HG02884 (cell line): ENCODE measurements around the gene RSRC1.
"Not testable (repeated sequence)": the region's sequence is repeated elsewhere in the genome, so short reads cannot be mapped to it uniquely, and the experiment has no call there.

Experiments
- ATAC-seq: cut with Tn5 transposase; IDR thresholded peaks from one replicate; pipeline ENCODE4 v1.9.1; 2021; ENCODE audit warnings: mild to moderate bottlenecking, moderate library complexity; ENCODE audit not compliant: unreplicated experiment

Gene RSRC1

DNA sequence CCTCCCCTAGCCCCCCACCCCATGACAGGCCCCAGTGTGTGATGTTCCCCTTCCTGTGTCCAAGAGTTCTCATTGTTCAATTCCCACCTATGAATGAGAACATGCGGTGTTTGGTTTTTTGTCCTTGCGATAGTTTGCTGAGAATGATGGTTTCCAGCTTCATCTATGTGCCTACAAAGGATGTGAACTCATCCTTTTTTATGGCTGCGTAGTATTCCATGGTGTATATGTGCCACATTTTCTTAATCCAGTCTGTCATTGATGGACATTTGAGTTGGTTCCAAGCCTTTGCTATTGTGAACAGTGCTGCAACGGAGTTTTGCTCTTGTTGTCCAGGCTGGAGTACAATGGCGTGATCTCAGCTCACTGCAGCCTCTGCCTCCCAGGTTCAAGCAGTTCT, 12.8 kb downstream of the RSRC1 start:
- not testable (repeated sequence) for ATAC-seq

DNA sequence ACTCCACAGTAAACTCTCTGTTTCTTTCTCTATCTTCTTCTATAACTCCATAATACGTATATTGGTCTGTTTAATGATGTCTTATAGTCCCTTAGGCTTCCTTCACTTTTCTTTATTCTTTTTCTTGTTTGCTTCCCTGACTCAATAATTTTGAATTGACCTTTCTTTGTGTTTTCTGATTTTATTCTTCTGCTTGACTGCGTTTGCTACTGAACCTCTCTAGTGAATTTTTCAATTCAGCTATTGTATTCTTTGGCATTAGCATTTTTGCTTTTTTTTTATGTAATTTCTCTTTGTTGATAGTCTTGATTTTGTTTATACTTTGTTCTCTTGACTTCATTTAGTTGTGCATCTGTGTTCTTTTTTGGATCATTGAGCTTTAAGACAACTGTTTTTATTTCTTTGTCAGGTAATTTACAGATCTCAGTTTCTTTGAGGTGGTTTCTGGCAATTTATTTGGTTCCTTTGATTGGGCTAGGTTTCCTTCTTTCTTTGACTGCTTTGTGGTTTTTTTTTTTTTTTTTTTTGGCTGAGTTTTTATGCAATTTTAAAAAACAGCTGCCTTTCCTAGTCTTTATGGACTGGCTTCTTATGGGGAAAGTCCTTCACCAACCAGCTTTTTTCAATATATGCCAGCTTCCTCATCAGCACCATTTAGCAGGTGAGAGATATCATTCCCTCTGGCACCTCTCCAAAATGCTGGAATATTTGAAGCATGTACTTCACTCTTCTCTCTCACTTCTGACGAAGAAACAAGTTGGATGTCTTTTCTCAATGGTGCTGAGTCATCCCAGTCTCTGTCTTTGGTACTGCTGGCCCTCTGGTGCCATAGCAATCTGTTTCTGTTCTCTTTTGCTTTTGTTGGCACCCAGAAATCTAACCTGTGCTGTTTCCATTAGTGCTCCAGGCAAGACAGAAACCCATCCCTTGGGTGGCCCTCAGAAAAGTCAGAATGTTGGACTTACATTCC, 17.6 kb downstream of the RSRC1 start:
- no peak for ATAC-seq

DNA sequence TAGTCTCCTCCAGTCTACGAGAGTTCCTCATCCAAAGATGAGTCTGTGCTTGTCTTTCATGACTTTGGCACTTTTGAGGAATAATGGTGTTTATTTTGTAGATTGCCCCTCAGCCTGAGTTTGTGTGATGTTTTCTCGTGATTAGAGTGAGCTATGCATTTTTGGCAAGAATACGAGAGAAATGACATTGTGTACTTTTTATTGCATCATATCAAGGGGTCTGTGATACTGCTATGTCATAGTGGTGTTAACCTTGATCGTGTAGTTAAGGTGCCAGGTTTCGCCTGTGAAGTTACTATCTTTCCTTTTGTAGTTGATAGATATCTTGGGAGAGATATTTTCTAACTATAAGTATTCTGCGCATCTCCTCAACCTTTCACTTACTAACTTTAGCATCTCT, 18.9 kb downstream of the RSRC1 start:
- ATAC-seq = no peak

DNA sequence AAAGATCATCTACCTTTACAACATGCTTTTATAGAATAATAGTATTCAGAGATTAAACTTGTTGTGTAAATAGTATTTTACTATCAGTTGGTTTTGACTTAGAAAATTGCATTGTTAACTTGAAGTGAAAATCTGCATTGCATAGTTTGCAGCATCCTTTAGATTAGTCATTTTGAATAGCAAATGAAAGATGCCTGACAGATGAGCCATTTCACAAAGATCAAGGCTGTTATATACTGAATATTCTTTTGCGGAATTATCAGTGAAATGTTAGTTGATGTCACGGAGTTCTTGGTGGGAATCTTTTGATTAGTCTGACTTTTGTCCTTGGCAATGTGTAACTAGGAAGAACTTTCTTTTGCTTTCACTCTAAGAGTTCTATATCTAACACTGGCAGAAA, 24.5 kb downstream of the RSRC1 start:
- no peak for ATAC-seq

GRCh38 chr3:158140396-158140795, 30.5 kb downstream of the RSRC1 start:
- ATAC-seq = no peak

- ATAC-seq = no peak
These were observed 38.3 kb downstream of the RSRC1 start for GRCh38 chr3:158148218-158148617.

DNA sequence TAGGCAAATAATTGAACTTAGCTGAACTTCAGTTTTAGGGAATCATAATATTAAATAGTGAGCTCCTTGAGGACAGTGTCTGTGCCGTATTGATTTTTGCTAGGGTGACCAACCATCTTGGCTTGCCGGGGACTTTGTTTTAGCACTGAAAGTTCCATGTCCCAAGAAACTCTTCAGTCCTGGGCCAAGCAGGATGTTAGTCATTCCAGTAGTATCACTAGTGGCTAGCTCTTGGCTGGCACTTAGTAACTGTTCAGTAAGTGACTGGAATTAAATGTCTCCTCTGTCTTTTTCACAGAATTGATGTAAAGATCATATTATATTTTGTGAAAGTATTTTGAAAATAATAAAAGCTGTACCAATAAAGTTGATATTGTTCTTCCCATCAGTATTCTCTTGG, 42.3 kb downstream of the RSRC1 start:
- peak; percentile 59 for ATAC-seq

GRCh38 chr3:158158969-158159368, 49.1 kb downstream of the RSRC1 start:
- no peak for ATAC-seq

DNA sequence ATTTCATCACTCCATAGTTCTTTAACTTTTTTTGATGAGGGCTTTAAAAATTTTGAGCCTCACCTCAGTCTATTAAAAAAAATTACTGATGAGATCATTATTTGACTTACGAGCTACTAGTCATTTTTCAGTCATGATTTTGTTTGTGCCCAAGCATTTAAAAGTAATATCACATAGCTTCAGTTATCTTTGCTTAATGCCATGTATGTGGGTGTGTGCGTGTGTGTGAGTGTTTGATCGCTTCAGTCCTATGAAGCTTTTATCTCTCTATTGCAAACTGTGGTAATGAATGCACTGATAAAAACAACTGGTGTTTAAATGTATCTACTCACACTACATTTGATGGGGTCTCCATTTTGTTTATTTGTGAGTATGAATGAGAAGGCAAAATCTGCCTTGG, 49.8 kb downstream of the RSRC1 start:
- ATAC-seq = no peak

GRCh38 chr3:158160958-158161357, 51.1 kb downstream of the RSRC1 start:
- no peak for ATAC-seq

GRCh38 chr3:158165141-158165655, 55.3 kb downstream of the RSRC1 start:
- ATAC-seq = no peak

DNA sequence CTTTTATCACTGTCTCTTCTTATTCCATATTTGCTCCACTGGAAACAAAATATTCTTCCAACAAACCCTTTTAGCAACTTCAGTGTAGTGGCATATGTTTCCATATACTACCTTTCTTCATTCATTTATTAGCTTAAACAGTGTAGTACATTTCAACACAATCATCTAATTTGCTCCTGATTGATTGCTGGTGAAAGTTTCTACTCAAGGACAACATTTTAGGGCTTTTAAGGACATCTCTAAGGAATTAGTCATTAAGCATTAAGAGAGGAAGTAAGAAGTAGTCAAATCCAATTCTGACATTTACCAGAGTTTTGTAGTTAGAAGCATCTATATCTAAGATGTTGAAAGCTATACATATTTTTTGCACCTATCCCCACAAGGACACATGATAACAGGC, 55.8 kb downstream of the RSRC1 start:
- no peak for ATAC-seq

DNA sequence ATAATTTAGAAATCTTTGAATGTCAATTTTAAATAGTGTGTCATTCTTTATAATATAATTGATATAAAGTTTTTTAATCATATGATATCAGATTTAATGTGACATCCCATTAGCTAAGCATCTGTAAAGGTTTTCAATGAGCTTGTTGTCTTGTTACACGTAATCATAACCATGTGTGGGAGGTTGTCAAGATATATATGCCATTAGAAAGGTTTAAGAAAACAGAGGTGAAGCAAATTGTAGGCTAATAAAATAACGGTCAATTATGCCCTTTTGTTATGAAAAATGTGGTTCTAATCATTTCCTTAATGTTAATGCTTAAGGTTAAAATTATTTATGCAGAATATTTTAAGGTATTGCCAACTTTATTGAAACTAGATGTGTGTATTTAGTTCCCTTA, 56.3 kb downstream of the RSRC1 start:
- no peak for ATAC-seq

DNA sequence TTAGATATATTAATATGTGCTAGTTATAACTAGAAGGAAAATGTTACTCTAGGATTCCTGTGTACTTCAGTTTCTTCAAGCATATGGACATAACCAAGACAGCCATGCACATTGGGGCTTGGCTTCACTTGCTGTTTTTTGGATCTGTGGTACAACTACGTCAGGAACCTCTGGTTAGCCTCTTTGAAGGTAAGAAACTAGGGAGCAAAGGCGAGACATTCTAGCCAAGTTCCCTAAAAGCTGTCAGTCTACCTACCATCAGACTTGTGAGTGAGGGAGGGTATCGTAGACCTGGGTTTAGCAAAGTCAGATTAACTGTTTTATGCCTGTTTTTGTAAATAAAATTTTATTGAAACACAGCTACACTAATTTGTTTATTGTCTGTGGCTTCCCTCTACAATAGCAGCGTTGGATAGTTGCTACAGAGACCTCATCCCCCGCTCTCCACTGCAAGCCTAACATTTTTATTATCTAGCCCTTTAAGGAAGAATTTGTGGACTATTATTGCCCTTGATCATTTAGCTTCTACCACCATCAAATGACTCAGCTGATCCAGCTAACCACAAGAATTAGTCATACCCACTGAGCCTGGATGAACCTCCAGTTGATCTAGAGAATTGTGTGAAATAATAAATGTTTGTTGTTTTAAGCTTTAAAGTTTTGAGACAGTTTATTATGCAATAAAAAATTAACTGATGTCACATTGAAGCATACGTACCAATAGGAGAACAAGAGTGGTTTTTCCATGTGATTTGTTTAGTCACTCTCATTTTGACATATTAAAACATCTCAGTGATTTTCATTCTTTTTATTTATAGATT, 58.1 kb downstream of the RSRC1 start:
- ATAC-seq = no peak

- no peak for ATAC-seq
These were observed 59.2 kb downstream of the RSRC1 start for GRCh38 chr3:158169091-158169491.

- no peak for ATAC-seq
These were observed 71.2 kb downstream of the RSRC1 start for GRCh38 chr3:158181096-158181495.

DNA sequence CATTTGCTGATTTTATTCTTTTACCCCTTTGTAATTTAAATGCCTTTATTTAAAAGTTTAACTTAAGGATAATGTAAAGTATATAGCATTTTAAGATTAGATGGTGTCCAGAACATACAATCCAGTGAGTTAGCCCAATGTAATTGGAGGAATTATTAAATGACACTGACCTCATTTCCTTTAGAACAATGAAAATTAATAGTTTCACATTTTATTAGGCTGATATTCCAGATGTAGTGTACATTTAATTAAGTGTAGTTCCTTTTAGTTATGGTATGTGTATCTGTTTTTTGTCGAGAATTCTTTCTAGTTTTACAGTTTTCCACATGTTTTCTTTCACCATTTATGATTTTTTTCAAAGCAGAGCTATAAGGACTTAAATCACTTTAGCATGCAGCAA, 75.8 kb downstream of the RSRC1 start:
- no peak for ATAC-seq

DNA sequence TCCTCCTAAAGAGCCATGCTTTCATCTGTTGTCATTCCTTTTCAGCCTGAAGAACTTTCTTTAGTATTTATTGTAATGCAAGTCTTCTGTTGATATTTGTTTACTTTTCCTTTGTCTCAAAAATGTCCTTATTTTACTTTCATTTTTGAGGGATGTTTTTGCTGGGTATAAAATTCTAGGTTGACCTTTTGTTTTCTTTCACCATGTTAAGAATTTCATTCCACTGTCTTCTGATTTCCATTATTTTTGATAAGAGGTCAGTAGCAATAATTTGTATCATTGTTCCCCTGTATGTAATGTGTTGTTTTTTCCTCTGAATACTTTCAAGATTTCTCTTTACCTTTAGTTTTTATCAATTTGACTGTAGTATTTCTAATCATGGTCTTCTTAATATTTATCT, 91.1 kb downstream of the RSRC1 start:
- ATAC-seq = no peak

- no peak for ATAC-seq
These were observed 95.4 kb downstream of the RSRC1 start for GRCh38 chr3:158205324-158205723.

DNA sequence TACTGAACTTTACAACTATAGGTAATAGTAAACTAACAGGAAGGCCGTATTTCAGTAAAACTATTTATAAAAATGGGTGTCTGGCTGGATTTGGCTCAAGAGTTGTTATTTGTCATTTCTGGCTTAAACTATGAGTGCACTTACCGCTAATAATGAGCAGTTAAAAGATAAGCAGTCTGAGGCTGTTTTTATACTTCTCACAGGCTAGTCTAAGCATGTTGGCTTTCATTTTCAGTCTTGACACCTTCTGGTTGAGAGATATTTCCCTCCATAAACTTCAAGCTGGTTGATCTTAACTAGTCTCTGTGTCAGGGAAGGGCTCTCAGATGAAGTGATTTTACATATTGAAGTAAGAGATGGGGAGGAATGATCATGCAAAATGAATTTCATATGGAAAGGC, 96.1 kb downstream of the RSRC1 start:
- peak; percentile 76 for ATAC-seq

- no peak for ATAC-seq
These were observed 100.2 kb downstream of the RSRC1 start for GRCh38 chr3:158210067-158210466.

DNA sequence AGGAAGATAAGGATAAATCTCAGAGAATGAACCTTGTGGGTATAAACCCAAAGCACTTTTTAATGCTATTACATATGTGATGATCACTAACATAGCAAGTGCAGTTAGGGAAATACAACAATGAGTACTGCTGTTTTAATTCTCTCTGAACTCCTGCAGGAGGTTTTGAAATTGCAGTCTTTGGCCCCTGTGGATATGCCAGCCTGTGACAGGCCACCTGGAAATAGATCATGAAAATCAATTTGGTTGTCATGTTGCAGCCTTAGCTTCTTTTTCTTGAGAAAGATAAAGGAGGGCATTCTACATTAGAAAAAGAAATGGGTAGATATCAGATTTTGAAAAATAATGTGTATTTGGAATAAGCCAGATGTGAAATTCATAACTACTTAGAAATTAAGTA, 103.6 kb downstream of the RSRC1 start:
- ATAC-seq = no peak
